ENCODE data around the gene PRR14L. TPM values are rescaled to one million over a fixed set of nuclear protein-coding genes. Genes with fewer than 3 reads are reported as not detected.
"Not testable (repeated sequence)": the region's sequence is repeated elsewhere in the genome, so short reads cannot be mapped to it uniquely, and the experiment has no call there.

The PRR14L gene
- total RNA-seq, 1 donor from 2014 or later: 36.9 TPM

DNA sequence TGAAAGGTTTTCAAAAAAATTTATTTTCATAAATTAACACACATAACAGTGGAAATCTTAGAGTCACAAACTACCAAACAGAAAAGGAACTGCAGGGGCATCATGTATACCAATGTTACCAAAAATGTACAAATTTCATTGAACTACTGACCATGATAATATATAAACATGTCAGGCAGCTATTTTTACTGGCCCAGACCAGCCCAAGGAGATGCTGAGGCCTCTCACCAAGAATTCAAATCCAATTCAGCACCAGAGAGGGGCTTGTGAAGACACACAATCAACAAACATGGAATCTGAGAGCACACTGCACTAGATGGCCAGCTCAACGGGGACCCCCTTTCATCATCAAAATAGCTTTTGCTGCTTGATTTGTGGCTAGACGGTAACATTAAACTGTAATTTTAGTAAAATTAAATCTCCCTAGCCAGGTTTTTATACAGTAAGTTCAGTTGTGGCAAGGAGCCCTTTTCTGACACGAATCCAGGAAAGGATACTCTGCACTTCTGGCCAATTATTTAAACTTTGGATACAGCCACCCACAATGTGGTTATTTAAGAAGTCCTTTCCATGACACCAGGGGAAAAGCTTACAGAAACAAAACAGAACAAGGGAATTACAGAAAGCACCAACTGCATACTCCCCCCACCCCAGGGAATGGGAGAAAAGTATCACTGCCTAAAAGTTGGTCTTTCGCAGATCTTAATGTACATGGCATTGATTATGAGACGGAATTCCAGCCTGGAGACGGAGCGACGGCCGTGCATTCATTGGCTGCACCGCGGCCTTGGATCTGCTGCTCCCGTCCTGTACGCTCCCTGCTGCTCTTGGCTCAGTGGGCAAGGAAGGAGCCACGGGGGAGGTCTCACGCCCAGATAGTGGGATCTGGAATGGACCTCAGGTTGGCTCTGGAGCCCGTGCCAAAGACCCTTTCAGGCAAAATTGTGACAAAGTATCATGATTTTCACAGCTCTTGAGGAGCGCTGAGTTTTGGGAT is 68.3 kb downstream of the PRR14L start:
- no peak for ATAC-seq

DNA sequence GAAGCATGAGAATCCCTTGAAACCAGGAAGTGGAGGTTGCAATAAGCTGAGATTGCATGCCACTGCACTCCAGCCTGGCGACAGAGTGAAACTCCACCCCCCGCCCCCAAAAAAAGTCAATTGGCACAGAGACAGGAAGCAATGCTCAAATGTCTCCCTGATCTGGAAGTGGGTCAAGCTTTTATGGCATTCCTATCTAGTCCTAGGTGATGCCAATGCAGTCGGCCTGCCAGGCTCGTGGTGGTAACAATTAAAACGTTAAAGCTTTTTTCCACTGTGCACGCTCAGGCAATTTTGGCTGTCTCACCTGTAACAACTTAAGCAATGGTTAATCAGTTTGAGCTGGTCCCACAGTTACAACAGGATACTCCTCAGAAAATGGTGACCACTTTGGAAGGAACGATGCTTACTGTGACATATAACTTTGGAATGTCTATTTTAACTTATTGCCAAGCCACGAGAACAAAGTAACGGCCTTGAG is 69.0 kb downstream of the PRR14L start:
- ATAC-seq: no peak

DNA sequence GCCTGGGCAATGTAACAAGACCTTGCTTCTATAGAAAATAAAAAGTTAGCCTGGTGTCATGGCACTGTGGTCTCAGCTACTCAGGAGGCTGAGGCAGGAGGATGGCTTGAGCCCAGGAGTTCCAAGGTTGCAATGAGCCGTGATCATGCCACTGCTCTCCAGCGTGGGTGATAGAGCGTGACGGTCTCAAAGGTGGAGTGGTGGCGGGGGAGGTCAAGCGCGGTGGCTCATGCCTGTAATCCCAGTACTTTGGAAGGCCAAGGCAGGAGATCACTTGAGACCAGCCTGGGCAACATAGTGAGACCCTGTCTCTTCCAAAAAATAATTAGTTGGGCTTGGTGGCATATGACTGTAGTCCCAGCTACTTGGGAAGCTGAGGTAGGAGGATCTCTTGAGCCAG is 71.2 kb downstream of the PRR14L start:
- no peak for ATAC-seq

DNA sequence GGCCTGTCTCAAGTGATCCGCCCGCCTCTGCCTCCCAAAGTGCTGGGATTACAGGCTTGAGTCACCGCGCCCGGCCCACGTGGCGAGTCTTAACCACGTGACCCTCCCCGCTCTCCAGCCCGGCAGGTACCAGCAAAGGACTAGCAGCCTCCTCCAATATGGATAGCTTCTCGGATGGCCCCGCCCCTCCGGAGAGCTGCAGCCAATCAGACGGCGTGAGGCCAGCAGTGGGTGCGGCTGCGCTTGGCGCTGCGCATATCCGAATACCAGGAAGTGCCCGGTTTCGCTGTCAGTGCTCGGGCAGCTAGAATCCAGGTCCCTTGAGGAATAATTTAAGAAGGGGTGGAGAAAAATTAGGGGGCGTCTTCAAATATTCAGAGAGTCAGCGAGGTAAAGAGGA is 73.2 kb downstream of the PRR14L start:
- ATAC-seq: peak; percentile 100

DNA sequence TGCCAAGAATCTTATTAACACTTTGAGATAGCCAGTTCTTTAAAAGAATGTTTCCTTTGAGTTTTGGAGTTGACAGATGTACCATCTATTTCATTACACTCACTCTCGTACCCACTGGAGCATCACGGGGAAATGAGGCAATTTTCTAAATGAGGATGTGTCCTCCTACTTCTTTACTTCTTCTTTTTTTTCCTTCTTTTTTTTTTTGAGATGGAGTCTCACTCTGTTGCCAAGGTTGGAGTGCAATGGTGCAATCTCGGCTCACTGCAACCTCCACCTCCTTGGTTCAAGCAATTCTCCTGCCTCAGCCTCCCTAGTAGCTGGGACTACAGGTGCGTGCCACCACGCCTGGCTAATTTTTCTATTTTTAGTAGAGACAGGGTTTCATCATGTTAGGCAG is 75.7 kb downstream of the PRR14L start:
- ATAC-seq: not testable (repeated sequence)

DNA sequence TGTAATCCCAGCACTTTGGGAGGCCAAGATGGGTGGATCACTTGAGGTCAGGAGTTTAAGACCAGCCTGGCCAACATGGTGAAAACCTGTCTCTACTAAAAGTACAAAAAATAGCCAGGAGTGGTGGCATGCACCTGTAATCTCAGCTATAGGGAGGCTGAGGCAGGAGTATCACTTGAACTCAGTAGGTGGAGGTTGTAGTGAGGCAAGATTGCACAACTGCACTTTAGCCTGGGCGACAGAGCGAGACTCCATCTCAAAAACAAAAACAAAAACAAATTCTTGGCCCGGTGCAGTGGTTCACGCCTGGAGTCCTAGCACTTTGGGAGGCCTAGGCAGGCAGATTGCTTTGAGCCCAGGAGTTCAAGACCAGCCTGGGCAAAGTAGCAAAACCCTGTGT is 81.1 kb downstream of the PRR14L start:
- ATAC-seq: not testable (repeated sequence)

DNA sequence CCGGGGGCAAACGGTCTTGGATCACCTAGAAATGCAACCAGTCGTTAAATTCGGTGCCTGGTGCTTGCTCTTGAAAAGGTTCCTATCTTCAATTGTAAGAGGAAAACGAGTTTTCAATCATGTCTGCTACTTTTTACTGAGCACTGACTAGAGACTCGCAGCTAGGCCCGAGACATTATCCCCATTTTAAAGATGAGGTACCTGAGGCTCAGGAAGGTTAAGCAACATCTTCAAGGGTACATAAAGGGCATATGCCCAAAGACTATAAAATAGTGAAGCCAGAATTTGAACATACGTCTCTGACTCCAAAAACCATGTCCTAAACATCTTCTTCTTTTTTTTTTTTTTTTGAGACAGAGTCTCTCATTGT is 87.3 kb downstream of the PRR14L start:
- ATAC-seq: no peak

DNA sequence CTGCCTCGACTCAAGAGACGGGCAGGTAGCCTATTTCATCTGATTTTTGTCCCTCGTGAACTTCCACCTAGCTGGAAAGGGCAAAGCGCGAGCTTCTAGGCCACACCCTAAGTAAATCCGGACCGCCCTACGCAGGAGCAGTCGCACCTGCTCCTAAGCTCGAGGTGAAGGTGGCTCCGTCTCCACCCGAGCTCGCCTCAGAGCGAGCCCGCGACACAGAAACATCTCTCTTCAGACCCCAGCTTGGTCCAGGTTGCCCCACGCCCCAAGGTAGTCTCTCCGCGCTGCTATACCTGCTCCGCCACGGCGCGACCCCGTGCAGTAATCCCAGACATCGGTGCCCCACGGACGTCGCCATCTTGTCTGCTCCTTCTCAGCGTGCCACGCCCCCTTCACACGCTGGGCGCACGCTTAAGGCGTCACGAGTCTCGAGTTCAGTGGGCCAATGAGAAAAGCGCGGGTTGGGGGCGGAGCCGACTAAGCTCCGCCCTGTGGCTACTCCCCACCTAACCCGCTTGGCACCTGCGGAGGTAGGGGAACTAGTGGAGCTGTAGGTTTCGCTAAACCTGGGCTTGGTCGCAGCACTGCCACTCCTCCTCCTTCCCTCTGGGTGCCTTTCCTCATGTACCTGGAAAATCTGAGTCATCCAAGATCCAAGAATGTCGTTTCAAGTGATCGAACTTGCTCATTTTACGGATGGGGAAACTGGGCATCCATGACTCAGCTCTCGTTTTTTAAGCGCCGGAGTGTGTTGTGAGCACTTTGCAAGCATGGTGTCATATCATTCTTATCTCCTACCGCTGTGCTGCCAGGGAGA is 87.9 kb downstream of the PRR14L start, which contains the start of gene PISD:
Gene PISD (minus strand): TSS at position 365 of the 817 bp plus-strand sequence. CDS start 7 bp downstream, at position 358.
- peak; percentile 97 for ATAC-seq

DNA sequence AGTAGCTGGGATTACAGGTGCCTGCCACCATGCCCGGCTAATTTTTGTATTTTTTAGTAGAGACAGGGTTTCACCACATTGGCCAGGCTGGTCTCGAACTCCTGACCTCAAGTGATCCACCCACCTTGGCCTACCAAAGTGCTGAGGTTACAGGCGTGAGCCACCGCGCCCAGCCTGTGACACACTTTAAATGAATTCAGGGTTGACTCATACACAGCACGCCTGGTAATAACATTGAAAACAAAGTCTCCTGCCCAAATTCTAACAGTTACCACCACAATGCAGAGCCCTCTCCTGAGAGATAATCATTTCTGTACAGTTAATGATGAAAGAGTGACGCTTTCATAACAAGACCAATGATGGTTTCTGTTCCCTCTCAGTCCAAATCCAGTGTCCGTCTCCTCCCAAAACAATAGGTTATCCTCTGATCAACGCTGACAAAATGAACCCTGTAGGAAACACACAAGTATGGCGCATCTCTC is 89.0 kb downstream of the PRR14L start:
- ATAC-seq: peak; percentile 52

DNA sequence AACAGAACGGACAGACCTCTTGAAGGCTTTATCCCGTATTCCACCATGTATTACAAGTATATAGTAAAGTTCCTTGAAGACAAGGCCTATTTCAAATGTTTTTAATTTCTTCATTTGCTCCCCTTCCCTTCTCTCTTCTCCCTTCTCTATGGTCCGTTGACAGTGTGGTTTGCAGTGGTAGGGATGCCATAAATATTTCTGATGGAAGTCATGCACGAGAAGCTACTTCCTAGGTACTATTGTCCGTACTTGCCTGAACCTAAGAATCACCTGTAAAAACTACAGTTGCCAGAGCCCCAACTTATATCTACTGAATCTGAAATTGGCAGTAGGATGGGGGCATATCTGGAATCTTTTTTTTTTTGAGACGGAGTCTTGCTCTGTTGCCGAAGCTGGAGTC is 90.7 kb downstream of the PRR14L start:
- no peak for ATAC-seq

DNA sequence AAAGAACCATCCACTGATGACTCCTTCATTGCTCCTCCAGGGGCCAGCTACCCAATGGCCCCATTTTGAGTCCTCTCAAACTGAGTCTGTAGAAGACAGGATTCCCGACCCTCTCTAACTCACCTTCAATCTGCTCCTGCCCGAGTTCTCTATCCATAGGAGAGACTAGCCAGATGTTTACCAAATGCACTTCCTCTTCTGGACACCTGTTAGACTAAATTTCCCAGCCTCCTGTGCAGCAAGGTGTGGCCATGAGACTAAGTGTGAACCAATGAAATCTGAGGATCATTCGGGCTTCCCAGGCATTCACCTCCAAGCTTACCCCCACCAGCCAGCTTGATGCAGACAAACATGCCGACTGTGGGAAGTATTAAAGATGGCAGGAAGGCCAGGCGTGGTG is 95.5 kb downstream of the PRR14L start:
- ATAC-seq: no peak

DNA sequence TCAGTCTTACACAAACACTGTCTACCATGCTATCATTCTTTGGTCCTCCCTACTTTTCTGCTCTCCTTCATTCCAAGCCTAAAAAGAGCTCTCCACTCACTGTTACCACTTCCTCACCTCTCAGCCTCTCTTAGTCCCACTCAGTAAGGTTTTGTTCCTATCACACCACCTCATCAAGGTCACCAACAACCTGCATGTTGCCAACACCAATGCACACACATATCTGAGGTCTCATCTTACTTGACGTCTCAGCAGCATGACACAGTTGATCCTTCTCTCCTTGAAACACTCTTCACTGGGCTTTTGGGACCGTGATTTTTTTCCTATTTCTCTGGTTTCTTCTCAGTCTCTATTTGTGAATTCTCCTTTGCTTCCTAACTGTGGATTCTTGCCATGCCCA is 96.0 kb downstream of the PRR14L start:
- no peak for ATAC-seq

DNA sequence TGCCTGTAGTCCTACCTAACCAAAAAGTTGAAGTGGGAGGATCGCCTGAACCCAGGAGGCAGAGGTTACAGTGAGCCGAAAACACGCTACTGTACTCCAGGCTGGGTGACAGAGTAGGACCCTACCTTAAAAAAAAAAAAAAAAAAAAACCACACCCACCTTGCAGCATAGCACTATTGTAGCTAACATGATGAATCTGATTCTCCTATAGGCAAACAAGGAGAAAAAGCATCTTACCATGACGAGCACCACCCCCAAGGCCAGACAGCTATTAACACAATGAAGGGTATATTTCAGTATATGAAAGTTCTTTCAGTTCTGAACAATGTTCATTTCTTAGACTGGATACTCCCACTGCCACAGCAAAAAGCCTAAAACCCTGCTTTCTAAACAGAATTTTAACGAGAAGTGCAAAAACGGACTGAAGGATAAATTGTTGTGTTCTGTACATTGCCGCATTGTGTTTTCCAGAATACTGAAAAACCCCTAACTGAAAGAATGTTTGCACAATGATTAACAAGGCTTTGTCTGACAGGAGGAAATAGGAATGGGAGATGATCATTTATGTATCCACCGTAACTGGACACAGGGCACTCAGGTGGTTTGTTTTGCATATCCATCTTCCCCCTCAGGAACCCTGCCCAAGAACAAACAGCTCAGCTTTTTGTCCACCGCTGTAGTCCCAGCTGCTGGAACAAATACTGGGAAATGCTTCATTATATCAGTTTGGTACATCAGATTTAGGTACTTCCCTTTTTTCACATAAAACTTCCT is 96.8 kb downstream of the PRR14L start:
- peak; percentile 50 for ATAC-seq

DNA sequence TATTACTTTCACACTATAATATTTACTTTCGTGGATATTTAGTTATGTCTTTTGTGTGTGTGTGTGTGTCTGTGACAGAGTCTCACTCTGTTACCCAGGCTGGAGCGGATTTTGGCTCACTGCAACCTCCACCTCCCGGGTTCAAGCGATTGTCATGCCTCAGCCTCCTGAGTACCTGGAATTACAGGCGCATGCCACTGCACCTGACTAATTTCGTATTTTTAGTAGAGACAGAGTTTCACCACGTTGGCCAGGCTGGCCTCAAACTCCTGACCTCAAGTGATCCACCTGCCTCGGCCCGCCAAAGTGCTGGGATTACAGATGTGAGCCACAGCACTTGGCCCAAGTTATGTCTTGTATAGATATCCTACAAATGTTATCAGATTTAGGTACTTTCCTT is 97.8 kb downstream of the PRR14L start:
- no peak for ATAC-seq

DNA sequence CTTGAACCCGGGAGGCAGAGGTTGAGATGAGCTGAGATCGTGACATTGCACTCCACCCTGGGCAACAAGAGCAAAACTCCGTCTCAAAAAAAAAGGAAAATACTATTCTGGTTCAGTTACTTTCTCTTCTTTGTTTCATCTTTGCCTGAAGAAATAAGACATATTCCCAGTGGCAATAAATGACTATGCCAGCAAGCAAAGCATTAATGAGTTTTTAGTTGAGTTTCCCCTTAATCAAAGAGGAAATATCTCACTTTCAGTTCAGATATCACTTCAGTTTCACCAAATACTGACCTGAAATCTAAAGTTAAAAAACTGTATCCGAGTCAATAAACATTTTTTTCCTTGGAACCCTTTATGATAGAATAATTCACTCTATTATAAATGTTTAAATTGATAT is 98.3 kb downstream of the PRR14L start:
- ATAC-seq: no peak

DNA sequence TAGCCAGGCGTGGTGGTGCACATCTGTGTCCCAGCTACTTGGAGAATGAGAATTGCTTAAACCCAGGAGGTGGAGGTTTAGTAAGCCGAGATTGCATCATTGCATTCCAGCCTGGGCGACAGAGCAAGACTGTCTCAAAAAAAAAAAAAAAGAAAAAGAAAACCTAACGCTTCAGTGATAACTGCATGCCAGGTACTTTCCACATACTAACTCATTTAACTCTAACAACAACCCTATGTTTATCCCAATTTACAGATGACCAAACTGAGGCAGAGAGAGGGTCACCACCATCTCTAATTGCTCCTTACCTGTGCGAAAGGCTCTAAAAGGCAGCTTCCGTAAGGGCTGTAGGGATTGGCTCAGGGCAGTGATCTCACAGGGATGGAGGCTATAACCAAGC is 99.5 kb downstream of the PRR14L start:
- no peak for ATAC-seq

DNA sequence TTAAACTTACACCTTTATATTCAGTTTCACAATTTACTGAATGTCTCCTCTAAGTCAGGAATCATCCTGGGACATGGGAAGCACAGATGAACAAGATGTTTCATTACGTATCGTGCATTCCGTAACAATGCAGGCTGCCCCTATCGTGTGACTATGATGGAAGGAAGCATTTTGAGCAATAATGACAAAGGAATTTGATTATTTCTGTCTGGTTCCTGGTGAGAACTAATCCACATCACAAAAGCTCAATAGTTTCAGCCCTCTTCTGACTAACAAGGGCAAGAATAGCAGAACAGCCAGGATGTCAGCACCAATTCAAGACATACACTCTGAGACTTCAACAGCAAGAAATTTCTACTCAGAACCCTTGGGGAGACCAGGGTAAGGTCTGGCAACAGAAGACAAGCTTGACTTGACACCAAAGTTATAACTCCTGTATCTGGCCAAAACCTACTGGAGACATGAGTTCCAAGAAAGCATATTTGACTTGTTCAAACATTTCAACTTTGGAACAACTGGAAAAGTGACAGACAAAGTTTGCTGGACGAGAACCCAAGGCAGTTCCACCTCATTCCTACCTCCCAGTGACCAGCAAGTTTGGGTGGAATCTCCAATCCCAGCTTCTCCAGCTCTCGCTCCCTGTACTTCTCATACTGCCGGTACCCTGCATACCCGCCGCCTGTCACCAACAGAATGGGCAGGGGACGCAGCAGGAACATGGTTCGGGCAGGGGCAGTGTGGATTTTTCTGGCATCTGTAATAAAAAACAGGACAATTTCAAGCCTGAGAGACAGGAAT is 102.2 kb downstream of the PRR14L start:
- peak; percentile 37 for ATAC-seq

DNA sequence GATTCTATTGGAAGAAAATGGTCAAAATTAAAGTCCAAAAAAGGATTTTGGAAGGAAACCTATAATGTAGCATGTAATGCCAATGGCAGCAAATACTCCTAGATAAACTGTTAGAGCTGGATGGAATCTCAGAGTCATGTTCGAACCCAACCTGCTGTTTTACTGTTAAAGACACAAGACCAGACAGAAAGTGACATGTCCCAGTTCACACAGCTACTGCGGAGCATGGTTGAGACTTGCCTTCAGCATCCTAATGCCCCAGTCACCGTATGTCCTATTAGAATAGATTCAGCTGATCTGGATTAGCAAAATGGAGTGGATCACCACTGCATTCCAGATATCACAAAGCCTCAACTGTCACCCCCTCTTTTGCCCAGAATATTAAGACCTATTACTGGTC is 102.9 kb downstream of the PRR14L start:
- peak; percentile 37 for ATAC-seq

DNA sequence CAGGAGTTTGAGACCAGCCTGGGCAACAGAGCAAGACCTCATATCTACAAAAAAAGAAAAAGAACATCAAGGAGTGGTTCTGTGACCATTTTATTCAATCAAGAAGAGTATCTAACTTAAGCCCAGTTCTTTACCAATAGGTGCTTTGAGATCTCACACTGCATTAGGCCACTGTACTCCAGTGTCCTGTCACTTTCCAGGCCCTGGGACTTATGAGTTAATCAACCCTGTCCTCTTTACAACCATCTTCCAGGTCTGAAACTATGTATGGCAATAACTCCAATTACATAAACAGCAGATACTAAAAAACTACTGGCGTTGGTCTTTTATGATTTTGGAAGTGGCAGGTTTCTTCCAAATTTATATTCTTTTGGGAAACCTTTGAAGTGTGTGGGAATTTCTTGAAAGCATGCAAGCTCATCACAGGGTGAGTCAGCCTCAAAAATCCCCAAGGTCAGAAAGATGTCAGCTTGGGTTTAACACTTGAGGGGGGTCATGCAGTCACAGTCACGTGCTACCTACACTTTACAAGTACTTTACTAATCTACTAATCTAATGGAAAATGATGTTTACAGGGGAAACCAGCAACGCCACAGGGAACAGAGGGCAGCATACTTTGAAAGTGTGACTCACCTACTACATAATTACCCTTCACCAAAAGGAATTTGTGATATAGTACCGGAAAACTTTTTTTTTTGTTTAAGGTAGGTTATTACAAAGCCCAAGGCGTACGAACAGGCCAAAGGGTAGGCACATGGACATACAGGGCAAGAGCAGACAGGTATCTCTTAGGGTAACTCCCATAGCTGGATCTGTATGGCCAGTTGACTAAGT is 103.5 kb downstream of the PRR14L start:
- peak; percentile 86 for ATAC-seq

DNA sequence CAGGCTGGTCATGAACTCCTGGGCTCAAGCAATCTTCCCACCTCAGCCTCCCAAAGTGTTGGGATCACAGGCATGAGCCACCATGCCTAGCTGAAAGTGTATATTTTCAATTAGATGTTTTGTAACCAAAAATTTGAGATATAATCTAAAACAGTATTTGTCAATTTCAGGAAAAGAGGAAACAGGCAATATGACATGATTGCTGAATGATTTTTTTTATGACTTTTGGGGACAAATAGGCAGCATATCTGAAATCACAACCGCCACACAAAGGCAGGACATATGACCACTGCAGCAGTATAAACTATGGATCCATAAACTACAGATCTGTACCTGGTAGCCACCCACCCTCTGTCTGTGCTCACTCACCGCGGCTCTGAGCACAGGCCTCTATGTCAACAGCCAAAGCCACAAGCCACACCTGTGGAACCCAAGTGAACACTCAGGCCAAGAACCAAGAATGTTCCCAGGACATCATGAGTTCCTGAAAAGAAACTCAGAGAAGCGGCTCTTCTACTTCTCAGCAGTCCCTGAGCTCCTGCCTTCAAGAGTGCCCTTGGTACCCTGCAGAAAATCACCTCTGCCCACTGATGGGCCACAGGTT is 110.4 kb downstream of the PRR14L start:
- peak; percentile 32 for ATAC-seq
